GM11168 (cell line): ENCODE data around the gene CNTNAP2.

ENCODE experiments used
- in situ Hi-C: fragments of 300-500 bp; cut with MboI; formaldehyde crosslinking; loops from one replicate; pipeline ENCODE4 v1.12.0; 2022; ENCODE audit warnings: low sequenced_read_pairs; ENCODE audit not compliant: unreplicated experiment

CNTNAP2 gene

DNA sequence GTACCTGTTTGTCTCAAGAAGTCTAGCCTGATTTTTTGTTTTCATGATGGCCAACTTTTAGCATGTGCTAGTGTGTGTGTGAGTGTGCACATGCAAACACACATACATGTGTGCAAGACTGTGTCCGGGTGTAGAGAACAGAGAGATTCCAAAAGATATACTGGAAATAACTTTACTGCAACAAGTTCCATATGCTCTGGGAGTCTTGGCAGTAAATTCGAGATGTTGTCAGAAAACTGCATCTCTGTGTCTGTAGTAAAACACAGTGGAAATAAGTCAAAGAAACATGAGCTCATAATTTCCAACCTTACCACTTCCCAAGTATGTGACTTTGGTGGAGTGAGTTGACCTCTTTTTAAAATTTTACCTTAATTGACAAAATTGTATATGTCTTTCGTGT is 1523.2 kb downstream of the CNTNAP2 start:
- in situ Hi-C loops: no loop called here

DNA sequence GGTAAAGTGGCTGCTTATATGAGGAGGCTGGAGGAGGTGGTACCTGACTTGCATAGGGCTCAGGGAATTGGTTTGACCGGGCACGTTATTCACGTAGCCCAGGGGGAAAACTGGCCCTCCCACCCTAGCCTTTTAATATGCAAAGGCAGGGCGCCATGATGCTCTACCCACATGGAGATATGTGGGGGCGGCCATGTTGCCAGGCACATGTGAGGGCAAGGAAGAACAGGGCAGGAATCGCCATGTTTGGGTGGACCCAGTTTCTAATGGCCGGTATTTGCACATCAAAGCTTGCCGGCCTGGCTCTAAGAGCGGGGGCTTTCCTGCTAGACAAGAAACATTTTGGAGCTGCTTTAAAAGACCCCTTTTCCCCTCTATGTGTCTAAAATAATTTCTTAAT is 1524.2 kb downstream of the CNTNAP2 start:
- in situ Hi-C loops: no loop called here

DNA sequence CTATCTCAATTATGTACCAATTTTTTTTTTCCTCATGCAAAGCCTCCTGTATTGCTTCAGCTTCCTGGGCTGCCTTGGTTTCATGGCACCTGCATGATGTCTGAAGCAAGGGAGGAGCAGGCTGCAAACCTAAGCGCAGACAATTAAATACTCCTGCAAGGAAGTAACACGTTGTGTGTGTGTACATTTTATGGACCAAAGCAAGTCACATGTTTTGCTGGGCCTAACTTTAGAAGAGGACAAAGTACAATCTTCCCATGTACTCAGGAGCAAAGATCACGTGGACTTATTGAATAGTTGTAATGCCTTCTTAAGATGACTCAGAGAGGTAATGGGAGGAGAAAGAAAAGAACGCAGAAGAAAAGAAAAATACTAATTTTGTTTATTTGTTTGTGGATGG is 1530.0 kb downstream of the CNTNAP2 start:
- in situ Hi-C loops: no loop called here

DNA sequence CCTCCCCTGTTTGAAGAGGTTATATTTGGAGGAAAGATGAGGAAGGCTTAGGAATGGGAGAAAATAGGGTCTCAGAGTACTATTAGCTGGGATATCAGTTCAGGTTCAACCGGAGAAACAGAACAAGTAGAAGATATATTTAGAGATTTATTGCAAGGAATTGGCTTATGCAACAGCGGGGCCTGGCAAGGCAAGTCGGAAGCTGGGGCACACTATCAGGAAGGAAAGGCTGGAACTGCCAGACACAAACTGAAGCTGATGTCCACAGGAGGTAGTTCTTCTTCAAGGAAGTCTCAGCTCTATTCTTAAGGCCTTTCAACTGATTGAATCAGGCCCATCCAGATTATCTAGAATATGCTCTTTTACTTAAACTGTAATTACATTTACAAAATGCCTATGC is 1534.4 kb downstream of the CNTNAP2 start:
- in situ Hi-C loops: no loop called here

DNA sequence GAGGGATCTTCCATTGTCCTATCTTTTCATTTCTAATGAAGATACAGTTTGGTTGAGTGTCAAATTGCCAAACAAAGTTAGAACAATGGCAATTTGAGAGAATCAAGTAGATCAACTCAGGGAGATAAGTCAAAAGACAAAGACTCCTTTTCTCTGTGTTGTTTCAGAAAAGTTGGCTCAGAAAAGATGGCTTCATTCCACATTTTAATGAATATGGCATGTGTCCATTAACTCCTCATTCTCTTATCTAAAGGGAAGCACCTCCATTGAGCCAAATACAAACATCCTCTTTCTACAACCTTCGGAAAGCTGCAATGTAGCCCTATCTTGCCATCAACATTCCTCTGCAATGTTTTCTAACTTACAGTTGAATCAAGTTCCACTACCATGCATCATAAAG is 1535.0 kb downstream of the CNTNAP2 start:
- in situ Hi-C loops: no loop called here

DNA sequence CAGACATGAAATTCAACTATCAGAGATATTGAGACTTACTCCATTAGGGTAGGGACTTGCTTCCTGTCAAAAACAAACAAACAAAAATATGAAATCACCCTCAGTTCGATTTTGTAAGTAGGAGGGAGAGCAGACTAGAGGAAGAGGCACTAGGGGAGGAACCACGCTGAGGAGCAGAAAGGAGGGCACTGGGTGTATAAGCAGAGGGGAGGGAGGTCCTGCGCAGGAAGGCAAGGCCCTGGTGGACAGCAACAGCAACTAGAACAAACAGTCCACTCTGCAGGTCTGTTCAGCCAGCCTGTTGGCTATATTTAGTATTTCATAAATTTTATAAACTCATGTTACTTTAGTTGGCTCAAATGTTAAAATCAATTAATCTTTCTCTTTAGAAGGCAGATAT is 1536.9 kb downstream of the CNTNAP2 start:
- in situ Hi-C loops: no loop called here

DNA sequence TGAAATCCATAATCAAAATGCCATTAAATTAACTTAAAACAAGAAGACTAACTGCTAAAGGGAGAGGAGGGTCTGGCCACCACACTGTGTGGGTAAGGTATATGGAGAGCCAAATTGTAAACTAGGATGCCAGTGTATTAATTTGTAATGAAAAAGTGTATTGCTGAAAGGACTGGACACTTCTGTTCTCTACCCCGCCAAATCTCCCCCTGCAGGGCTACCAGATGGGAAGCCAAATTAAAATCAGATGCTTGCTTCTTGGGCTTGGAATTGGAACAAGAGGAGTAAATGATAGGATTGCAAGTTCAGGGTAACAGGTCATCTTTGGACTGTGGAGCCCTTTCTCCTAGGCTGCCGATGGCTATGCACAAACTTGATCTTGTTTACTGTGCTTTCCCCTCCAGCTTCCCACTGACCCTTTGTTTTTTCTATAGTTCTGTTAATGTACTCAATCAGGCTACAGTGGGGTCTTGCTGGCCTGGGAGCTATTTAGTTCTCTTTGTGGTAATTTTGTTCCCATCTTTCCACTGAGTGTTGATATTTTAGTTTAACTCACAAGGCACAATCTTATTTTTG is 1541.9 kb downstream of the CNTNAP2 start:
- in situ Hi-C loops: no loop called here

DNA sequence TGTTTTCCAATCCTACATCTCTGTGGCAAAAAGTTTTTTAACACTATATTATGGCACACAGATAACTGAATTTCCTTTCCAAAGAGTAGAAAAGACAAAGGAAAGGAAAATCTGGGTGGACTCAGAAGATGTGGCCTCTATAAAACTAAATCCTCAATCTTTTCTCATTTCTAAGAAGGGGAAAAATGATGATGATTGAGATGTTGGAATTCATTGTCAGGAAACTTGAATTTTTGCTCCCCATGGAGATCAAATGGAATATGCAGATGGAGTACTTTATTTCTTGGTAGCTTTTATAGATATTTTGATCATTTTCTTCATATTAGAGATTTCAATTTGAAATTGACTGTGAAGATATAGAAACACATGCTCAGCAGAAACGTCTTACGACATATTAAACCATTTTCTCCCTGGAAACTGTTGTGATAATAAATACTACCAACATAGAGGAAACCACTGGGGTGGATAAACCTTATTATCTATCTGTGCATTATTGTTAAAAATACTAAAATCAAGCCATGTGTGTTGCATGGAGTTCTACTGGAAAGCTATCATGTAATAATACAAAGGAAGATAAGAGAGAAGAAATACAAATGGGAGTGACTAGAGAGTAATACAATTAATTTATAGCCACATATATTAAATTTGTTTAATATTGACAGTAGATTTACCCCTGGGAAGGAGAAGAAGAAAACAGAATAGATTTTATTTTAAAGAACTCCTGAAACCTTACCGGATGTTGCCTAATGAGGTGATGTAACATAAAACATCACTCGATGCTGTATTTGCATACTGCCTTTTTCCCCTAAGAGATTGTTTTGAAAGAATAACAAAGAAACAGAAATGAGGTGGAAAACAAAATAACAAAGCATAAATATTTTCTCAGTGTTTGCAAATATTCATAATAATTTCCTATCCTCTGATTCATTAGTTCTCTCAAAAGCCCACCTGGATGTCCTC is 1542.7 kb downstream of the CNTNAP2 start:
- in situ Hi-C loops: no loop called here

DNA sequence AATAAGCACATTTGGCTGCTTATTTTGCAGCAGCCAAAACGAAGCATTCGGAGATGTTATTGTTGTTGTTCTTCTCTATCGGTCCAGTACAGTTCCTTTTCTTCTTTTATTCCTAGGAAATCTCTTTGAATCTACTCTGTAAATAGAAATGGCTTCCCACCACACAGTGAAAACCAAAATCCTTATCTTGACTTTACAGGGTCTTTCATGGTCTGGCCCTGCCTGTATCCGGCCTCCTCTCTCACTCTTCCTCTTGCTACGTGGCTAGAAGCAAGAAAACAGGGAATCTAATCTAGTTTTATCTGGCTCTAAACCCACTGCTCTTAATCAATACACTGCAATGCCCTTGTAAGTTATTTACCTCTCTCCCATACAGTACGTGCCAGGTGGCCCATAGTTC is 1547.9 kb downstream of the CNTNAP2 start:
- in situ Hi-C loops: no loop called here

DNA sequence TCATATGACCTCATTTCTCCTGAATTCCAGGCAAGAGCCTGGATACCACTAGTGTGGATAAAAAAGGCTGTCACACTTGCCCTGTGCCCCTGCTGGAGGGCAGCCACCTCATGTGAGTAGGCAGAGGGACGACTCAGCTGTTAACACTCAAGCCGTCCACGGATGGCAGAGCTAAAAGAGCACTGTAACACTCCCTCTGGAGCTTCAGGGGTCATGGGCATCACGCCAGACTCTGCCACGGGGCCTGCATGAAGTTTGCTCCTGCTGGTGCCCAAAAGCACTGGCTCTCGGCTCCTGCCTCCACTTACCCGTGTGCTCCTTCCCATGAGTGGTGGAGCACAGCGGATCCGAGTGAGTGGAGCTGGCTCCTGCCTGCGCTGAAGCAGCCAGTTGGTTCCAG is 1554.2 kb downstream of the CNTNAP2 start:
- in situ Hi-C loops: no loop called here

DNA sequence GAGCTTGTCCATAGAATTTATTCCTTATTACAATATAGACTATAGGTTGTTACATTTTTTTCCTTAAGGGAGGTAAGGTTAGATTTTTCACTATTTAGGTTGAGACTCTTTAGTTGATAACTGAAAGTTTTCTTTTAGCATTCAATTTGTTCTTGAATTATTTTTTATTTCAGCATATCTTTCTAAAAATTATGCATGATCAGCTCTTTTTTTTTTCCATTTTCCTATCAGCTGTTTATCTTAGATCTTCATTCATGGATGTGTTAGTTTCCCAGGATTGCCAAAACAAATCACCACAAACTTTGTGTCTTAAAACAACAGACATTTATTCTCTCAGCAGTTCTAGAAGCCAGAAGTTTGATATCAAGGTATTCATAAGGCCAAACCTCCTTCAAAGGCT is 1558.1 kb downstream of the CNTNAP2 start:
- in situ Hi-C loops: no loop called here

DNA sequence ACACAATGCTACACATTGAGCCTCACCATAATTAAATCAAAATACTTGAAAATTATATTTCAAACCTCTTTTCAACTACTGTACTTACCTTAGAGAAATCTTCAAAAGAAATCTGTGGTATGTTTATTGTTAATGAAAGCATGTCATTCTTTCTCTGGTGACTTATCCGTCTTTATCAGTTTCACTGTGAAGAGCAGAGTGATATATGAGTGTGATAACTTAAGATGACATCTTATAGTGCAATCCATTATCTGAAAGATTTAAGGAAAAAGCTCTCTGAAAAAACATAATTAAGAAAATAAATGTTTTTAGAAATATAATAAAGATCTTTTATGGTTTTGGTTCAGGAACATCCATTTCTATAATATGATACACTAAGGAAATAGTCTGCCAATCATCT is 1562.3 kb downstream of the CNTNAP2 start:
- in situ Hi-C loops: no loop called here

DNA sequence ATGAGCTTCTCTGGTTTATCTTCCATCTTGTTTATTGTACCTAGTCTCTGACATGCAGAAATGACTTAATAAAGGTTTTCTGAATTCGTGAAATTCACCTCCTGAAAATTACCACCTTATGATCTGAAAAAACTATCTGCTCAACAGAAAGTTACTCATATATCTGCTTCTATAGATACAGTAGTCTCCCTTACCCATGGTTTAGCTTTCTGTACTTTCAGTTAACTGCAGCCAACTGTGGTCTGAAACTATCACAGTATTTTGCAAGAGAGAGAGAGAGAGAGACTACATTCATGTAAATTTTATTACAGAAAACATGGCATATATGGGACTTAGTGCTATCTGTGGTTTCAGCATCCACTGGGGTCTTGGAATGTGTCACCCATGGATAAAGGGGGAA is 1564.9 kb downstream of the CNTNAP2 start:
- in situ Hi-C loops: no loop called here

DNA sequence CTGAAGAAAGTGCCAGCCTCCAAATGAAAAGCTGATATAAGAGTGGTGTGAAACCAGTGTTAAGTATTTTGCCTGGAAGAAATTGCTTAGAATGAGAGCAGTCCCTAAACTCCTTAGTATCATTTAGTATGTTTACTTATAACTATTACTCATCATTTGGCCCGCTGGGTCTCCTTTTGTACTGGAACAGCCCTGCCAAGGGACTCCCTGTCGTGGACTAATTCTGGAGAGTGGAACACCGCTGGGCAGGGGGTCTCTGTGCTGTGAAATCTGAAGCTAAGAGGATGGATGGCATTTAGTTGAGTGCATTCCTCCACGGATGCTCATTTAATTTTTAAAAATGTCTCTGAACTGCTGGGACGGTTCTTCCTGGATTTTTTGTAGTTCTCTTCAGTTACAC is 1584.1 kb downstream of the CNTNAP2 start:
- in situ Hi-C loops: no loop called here

DNA sequence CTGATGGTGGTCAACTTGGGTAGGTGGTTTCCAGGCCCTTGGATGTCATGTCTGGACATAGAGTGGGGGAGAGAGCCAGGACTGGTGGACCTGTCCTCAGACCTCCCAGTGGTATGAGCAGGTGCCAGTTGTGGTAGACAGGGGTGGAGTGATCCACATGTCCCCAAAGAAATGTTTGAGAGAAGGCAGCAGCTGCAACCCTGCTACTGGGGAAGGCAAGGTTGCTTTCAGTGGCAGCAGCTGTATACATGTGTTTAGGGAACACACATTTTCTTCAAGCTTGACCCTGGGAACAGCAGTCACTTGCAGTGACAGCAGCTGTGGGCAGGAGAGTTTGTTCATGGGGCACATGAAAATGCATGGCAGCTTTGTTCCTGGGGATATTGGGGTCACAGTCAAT is 1591.3 kb downstream of the CNTNAP2 start:
- in situ Hi-C loops: no loop called here

DNA sequence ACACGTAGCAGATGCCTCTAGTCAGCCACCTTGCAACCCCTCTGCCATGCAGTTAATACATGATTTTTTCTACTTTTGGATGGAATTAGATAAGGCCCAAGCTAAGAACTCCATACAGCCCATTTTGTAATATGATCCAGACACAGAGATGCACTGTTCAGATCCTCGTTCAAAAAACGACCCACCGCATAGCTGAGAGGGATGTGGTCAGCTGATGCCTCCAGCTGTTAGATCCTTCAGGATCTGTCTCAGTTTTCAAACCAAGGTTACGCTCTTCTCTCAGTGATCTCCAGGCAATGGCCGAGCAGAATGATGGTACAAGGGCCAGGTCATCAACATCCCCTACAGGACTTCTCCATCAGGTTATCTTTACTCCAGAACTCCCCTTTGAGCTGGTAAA is 1592.3 kb downstream of the CNTNAP2 start:
- in situ Hi-C loops: no loop called here

DNA sequence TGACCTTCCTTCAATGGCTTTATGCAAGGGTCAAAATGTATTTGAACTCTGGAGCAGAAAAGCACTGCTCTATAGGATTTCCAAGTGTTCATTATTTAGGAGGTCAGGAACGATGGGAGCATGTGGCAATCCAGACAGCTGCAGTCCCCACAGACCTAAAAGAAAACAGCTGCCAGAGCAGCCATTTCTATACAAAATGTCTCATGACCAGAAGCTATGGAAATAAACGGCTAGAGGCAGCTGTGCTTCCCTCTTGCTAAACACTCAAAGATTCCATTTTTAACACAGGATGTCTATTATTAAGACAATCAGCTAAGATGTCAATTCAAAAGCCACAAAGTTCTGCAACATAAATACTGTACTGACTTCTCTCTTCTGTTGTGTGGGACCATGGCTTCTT is 1594.8 kb downstream of the CNTNAP2 start:
- in situ Hi-C loops: no loop called here

DNA sequence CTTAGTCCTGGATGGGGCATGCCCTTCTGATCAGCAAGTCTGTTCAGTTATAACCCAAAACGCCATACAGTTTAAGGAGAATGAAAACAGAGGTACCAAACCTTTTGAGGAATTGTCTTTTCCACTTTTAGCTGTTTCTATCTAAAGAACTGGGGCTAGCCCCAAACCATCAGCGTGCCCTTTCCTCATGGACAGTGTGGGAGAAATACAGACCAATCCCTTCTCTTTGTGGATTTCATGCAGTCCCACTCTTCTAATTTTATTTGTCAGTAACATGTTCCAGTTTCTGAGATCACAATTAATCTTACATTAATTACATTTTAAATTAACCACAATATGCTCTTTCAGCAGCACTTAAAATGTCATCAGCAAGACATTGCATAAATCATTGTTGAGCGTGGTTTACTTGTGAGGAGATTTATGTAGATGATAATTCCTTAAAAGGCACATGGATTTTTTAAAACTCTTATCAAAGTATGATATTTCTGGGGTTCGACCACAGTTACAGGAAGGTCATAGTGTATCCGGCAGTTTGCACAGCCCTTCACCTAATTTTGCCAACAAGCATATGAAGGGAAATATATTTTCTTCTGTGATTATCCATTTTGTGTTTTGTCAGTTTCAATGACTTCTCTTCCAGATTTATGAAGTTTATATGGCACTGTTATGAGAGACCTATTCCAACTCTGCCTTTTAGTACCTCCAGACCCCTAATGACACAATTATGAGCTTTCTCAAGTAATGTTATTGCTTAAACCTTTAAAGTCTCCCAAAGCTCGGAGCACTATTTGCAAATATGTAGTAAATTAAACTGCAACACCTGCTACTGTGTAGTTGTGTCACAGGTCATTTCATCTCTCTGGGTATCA is 1605.6 kb downstream of the CNTNAP2 start:
- in situ Hi-C loops: no loop called here

DNA sequence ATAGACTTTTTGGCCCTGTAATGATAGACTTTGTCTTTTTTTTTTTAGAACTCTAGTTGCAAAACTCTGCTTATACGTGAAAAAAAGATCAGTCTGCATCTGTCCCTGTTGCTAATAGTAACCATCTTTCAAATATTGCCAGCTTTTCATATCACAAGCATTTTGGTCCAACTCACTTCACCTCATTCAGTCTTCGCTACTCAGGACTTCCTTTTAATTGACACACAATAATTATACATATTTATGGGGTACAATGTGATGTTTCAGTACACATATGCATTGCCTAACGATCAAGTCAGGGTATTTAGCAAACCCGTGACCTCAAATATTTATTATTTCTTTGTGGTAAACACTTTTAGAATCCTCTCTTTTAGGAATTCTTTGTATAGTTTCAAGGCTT is 1606.9 kb downstream of the CNTNAP2 start:
- in situ Hi-C loops: no loop called here

DNA sequence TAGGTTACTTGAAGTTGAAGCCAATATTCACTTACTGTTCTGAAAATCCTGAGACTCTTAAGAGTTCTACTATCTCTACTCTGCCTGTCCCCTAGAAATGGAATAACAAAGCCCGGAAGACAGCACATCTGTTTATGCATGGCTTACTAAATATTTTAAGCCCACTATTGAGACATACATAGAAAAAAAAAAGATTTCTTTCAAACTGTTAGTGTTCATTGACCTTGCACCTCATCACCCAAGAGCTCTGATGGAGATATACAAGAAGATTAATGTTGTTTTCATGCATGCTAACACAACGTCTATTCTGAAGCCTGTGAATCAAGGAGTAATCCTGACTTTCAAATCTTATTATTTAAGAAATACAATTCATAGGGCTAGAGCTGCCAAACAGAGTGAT is 1614.7 kb downstream of the CNTNAP2 start:
- in situ Hi-C loops: no loop called here
